PC-3 (cell line): ENCODE measurements around the gene WDFY3.

ENCODE experiments used
- CTCF ChIP-seq: fragments of 300-600 bp; sonication (generic); conservative IDR thresholded peaks from 2 replicates; pipeline ENCODE4 v1.5.1; 2017; ENCODE audit warnings: antibody characterized with exemption, low read depth, mild to moderate bottlenecking, low read length
- EZH2 ChIP-seq: fragments of 300-600 bp; sonication (generic); IDR thresholded peaks from one replicate; pipeline ENCODE4 v1.6.1; 2017; ENCODE audit warnings: antibody characterized with exemption, mild to moderate bottlenecking, low read length; ENCODE audit not compliant: unreplicated experiment
- EZH2phosphoT487 ChIP-seq: fragments of 300-600 bp; sonication (generic); IDR thresholded peaks from 2 replicates; pipeline ENCODE4 v1.6.1; 2018; ENCODE audit warnings: mild to moderate bottlenecking, antibody characterized with exemption, low read length, borderline replicate concordance

- no peak for TF ChIP-seq CTCF
- TF ChIP-seq EZH2phosphoT487 = no peak
- no peak for TF ChIP-seq EZH2
Measured at GRCh38 chr4:84652478-84652877, 314.0 kb downstream of the WDFY3 start.
